ENCODE measurements around the gene GJB2.

The GJB2 gene

DNA sequence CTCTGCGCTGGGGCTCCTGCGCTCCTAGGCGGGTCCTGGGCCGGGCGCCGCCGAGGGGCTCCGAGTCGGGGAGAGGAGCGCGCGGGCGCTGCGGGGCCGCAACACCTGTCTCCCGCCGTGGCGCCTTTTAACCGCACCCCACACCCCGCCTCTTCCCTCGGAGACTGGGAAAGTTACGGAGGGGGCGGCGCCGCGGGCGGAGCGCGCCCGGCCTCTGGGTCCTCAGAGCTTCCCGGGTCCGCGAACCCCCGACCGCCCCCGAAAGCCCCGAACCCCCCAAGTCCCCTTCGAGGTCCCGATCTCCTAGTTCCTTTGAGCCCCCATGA is at the start of gene GJB2:
Gene GJB2, minus strand, starts transcription at position 103 of the 326 bp plus-strand sequence. CDS start 3,357 bp downstream, outside the sequence.
- no peak for DNase-seq (ENCODE audit: low read depth)

DNA sequence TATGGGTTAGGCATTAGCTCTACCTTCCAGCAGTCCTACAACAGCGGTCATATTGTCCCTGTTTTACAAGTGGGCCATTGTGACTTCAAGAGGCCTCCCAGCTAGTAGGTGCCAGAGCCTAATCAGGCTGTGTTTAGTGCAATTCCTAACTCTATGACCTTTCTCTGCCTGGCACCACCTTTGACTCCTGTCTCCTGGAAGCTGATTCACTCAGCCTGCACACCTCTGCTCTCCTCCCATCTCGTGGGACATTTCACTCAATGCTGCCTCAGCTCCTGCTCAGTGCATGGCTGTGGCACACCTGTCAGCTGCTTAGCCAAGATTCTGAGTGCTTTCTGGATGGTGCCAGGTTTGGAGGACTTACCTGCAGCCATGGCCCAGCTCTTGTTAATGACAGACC is 48.9 kb upstream of the GJB2 start:
- no peak for DNase-seq (ENCODE audit: low read depth)

DNA sequence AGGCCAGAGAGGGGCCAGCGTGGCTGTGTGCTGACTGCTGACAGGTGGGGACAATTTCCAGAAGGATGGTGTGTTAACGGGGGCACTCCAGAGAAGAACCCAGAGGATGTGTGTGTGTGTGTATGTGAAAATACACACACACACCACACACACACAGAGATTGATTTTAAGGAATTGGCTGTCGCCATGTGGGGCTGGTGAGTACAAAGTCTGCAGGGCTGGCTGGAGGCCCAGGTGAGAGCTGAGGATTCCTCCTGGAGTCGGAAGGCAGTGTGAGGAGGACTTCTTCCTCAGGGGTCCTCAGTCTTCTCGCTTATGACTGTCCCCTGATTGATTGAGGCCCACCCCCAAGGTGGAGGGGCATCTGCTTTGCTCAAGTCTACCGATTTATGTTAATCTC is 47.0 kb upstream of the GJB2 start:
- DNase-seq (ENCODE audit: low read depth), result no peak

DNA sequence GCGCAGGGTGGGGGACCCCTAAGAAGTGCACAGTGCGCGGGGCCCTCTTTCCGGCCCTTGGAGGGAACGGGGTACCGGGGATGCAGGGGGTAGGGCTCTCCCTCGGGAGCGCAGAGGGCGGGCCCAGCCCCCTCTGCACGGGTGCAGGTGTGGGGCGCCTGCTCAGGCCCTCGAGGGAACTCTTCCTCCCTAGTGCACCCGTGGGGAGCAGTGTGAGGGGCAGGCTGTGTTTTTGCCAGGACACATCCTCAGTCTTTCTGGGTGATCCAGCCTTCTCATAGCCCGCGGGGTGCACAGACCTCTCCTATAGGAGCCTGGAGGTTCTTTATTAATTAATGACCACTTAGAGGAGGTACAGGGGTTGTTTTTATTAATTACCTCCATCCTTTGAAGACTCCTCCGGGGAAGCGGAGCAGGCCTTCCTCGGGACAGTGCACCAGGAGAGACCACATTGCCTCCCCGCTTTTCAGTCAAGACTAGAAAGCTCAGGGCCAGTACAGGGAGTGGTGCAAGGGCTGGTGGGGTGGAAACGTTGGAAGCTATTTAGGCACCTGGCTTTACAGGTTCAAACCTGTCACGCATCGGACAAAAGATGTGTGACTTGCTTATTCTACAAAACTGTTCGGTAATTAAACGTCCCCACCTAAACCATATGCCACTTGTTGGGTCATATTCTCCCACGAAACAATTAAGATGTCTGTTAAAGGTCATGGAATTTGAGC is 40.0 kb upstream of the GJB2 start:
- no peak for DNase-seq (ENCODE audit: low read depth)

DNA sequence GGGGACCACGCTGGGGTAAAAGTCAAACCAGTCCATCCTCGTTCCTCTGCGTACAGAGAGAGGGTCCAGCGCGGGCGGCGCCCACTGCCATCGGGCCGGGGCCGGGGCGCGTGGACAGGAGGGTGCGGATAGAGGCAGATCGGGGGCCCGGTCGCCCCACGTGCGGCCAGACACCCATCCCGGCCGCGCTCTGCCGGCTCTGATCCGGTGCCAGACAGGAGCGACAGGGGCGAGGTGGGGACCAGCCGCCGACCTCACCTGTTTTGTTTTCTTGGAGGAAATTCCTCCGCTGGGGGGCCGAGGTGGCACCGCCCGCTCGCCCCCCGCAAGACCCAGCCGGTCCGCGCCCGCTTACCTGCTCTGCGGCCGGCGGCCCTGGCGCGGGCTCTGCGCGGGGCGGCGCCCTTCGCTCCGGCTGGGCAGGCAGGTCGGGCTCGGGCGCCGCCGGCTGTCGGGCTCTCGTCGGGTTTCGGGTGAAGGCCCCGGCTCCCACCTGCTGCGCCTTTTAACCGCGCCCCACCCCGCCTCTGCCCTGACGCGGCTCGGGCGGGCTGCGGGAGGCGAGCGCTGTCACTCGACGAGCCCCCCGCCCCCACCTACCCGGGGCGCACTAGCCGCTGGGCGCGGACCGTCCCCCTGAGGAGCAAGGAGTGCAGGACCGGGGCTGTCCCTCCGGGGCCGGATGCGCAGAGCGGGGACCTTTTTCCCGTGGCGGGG is 39.3 kb upstream of the GJB2 start, which contains the start of gene GJB6:
Gene GJB6, minus strand, starts transcription at position 481 of the 717 bp plus-strand sequence. CDS start 8,839 bp downstream, outside the sequence.
- DNase-seq (ENCODE audit: low read depth), result no peak

DNA sequence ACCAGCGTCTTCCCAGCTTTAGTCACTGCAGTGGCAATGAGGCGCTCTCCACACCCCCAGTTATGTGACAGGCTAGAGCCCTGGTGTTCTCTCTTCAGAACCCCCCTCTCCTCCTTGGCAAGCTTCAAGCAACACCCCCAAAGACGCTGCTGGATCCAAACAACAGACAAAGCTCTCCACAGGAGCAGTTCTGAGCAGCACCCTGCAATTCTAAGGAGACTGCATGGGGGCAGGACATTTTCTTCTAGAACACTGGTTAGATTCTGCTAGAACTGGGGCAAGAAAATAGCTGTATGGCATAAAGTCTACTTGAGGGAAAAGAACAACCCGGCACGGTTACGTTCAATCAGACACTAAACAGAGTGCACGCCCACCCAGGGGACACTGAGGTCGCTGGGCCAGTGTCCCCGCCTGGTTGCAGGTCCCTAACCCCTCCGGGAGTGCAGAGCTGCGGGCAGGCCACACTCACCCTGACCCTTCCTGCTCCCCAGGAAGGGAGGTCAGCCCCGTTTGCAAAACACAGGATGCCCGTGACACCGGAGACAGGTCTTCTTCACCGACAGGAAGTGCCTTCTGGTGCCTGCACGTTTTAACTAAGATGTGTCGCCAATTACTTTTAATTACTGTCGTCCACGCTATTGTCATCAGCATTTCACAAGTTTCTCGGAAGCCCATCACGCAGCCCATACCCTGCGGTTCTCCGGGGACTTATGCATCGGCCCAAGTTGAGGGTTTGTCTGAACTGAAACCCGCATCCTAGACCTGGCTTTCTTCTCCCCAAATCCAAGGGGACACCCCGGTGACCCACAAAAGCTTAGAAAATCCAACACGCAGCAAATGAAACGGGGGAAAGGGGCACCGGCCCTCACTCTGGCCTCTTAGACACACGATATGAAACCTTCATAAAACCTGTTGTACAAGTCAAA is 38.4 kb upstream of the GJB2 start:
- DNase-seq (ENCODE audit: low read depth), result no peak

DNA sequence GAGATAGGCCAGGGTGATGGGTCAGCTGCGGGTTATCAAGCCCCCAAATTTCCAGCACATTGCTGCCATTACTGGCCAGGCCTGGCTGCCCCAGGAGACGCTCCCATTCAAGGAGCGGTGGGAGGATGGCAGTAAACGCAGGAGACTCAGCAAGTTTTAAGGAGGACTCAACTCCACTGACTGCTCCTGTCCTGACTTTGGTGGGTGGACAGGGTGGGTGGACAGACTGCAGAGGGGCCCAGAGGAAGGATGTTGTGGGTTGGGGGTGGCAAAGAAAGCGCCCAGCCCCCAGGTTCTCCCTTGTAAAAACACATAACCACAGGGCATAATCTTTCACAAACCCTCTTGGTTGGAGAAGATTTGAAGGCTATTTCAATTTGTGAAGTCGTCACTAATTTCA is 35.0 kb upstream of the GJB2 start:
- no peak for DNase-seq (ENCODE audit: low read depth)

DNA sequence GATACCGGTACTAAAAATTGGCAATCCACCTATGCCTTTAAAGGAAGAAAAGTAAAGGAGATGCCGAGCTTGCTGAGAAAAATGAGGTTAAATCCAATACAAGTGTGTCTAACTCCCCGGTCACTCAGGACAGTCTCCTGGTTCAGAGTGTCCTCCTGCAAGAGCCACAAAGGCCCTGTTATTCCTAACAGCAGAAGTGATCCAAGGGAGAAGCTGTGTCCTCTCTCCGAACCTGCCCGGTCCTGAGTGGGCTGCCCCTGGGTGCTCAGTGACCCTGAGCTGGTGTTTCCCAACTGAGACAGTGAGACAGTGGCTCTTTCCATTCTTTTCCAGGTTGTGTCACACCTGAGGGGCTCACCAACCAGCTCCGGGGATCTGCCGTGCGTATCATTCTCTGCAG is 34.5 kb upstream of the GJB2 start:
- DNase-seq (ENCODE audit: low read depth), result no peak

DNA sequence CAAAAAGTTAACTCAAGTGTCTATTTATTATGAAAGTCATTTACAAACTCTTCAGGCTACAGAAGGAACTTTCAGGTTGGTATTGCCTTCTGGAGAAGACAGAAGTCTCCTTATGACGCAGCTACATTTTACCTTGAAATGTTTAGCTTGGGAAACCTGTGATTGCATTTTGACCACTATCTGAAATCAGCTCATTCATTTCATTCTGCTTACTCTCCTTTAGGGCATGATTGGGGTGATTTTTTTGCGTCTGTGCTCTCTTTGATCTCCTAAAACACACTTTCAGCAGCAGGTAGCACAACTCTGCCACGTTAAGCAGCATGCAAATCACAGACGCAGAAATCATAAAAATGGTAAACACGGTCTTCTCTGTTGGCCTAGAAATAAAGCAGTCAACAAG is 29.8 kb upstream of the GJB2 start:
- DNase-seq (ENCODE audit: low read depth), result no peak

DNA sequence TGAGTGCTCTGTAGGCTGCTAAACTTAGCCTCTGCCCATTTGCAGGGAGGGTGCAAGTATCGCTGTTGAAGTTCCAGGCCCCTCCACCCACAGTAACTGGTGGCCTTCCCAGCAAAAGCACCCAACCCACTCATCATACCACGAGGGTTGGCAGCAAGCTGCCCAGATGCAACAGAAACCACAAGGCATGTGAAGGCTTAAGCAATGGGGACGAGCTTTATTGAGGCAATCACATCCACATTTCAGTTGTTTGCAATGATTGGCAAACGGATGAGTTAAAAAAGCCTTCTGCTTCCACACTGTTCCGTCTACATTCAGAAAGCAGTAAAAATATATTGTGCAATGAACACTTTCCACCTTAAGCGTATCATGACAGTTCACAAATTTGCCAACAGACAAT is 29.0 kb upstream of the GJB2 start:
- no peak for DNase-seq (ENCODE audit: low read depth)

DNA sequence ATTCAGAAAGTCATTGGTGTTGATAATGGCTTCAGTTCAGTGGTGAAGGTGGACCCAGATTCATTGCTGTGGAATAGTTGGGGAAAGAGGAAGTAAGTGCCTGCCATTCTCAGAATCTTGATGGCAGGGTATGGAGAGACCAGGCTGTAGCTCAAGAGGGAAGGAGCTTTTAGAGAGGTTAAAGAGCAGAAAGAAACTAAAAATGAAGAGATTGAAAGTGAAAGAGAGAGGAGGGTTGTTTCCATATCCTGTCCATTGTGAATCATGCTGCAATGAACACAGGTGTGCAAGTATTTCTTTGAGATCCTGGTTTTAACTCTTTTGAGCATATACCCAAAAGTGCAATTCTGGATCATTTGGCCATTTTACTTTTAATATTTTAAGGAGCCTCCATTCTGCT is 26.8 kb upstream of the GJB2 start:
- no peak for DNase-seq (ENCODE audit: low read depth)

DNA sequence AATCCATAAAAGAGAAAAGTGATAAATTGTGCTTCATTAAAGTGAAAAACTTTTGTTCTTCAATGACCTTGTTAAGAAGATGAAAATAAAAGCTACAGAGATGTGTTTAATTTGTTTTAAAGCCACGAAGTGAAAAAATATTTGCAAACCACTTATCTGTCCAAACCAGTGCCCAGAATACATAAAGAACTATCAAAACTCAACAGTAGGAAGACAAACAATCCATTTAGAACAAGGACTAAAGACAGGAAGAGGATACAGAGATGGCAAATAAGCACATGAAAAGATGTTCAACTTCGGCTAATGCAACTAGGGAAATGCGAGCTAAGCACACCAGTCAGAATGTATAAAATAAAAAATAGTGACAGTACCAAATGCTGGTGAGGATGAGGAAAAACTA is 24.4 kb upstream of the GJB2 start:
- DNase-seq (ENCODE audit: low read depth), result no peak

DNA sequence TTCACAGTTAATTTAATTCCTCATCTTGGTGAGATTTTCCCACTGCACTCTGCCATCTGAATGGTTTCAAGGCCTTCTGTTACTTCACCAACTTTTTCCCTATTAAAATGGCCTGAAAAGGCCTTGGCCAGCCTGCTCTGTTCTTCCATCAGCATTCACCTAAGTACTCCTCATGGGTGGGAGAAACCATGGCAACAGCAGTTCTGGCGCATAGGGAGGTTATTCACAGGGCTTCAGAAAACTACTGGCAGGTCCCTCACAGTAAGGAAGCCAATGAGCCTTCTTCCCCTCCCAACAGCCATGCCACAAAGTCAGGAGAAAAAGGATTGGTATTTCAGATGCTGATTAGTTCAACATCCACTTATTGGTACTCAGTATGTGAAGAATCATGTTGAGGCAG is 17.2 kb upstream of the GJB2 start:
- DNase-seq (ENCODE audit: low read depth), result no peak

DNA sequence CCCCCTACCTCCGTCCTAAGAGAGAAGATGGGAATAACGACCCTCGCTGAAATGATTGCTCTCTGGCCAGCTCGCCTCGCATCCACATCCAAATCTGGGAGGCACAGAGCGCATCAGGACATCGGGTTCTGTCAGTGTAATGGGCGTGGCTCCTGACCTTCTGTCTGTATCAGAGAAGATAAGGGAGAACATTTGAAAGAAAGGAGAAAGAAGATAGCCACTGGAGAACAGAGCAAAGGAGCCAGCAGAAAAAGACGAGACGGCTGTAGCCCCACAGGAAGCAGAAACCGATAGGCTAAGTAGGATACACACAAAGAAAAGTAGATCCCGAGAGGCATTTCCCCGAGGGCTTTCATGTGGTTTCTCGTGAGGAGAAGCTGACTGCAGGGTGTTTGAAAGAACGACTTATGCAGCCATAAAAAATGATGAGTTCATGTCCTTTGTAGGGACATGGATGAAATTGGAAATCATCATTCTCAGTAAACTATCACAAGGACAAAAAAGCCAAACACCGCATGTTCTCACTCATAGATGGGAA is 14.0 kb upstream of the GJB2 start:
- DNase-seq (ENCODE audit: low read depth), result no peak

DNA sequence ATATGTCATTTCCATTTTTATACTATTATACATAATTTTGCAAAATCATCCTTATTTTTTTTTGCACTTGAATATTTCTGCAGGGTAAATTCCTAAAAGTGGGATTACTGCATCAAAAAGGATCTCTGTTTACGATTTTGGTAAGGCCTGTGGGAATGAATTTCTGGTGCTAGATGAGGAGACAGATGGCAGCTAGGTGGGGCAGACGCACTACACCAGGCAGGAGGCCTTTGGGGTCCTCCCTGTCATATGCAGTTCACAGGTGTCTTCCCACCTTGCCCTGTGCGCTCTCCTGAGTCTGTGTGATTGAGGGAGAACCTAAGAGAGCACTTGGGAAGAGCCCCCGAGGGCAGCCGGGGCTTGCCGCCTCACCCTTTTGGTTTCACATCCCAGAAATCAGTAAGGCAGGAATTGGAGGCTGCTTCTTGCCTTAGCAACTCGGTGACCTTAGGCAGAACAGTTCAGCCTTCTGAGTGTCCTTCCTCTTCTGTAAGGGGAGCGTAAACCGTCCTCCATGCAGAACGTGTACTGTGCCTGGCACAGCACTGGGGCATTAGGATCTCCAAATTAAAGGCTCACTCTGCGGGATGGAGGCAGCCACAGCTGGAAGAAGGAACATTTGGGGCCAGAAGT is 13.4 kb upstream of the GJB2 start:
- DNase-seq (ENCODE audit: low read depth), result no peak

DNA sequence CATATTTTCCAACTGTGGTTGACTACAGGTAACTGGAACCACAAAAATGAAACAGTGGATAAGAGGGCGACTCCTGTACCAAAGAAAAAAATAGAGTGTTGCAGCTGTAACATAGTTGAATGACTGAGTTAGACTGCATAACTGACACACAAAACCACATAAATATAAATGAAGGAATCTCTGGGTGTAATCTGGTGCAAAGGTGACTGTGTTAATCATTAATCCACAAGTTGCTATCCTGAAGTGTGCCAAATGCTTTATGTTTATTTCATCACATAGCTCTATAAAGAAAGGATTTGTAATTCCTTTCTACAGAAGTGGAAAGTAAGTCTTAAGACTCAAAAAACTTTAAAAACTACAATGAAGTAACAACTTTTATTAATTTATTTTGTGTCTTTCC is 6.0 kb upstream of the GJB2 start:
- no peak for DNase-seq (ENCODE audit: low read depth)

DNA sequence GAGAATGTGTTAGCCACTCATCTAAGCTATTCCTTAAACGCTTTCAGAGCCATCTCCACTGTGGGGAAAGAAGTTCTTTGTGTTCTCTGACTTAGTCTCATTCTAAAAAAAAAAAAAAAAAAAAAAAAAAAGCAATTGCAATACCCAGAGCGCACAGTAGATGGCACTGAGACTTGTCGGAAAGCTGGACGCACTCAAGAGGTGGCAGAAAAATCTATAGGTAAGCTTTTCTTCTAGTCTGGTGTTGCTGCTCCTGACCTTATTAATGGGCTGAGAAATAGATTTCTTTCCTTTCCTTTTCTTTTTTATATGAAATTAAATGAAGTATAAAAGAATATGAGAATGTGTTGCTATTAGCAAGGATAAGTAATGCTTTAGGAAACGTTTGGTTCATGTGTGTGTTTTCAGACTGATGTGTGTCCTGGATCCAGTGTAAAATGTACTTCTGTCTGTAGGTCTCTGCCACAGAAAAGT is 4.7 kb upstream of the GJB2 start:
- DNase-seq (ENCODE audit: low read depth), result peak; percentile 20

DNA sequence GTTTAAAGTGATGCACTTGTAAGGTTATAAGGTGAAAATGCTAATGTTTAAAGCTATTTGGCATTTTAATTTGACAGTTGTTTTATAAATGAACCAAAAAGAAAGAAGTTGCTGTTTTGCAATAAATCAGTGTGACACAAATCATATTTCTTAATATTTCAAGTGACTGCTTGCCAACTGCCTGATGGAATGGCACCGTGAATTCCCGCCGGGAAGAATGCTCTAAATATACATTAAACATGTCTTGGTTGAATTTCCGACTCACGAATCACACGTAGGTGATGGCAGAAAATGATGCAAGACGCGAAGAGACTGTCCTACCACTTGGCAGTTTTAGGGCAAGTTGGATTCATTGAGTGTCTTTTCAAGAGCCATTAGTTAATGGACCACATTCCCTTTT is 3.1 kb upstream of the GJB2 start:
- no peak for DNase-seq (ENCODE audit: low read depth)

DNA sequence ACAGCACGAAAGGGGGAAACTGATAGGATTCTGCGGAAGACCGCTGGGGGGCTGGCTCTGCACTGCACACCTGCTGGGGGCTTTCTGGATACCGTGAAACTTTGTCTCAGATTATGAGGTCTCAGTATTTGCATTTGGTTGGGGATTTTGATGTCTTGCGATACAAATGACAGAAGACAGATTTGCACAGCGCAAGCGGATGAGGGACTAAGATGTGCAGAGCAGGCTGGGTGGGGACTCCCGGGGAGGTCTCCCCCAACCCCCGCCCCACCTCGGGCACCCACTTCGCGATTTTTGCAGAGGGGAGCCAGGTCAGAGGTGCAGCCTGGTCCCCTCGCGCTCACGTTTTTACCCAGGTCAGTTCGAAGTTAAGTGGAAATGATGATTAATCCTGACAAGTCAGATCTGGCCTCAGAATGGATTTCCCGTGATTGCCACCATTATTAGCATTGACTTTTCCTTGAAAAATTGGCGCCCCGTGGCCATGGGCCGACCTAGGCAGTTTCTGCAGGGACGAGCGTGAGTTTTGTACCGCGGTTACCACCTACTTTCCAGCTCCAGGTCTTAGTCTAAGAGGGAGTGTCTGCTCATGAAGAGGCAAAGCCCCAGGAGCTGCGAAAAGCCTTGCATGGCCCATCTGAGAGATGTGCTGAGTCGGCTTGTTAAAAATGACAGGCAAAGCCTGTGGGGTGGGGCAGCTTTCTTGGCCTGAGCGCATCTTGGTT is 1.3 kb upstream of the GJB2 start:
- no peak for DNase-seq (ENCODE audit: low read depth)

DNA sequence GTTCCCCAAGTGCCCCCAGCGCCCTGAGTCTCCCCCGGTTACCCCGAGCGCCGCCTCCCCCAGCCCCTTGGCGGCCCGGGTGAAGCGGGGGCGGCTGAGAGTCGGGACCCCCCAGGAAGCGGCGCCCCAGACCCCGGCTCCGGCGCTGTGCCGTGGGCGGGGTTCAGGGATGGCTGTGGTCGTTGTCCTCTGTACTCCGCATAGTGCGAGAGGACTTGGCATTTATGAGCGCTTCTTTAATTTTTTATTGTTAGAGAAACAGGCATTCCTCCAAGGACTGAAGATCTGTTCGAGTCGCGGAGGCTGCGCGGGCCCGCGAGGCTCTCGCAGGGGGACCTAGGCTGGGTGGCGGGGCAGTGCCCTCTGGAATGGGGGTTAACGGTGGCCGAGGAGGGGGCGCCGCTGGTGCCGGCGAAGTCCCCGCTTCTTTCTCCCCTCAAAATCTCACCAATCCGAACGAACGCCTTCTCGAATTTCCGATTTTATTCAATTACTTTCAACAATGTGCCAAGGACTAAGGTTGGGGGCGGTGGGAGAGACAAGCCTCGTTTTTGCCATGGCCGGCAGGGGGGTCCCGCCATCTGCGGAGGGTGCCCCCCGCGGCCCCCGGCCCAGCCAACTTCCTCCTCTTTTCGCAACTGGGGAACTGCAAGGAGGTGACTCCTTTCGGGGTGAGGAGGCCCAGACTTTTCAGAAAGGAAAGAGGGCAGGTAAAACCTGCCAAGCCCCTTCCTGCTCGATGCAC is 596 bp upstream of the GJB2 start:
- DNase-seq (ENCODE audit: low read depth), result no peak

Data from stimulated activated CD8-positive, alpha-beta memory T cell treated with anti-CD3 and anti-CD28 coated beads, Interleukin-12 subunit alpha, Interleukin-12 subunit beta, amount 100 ng/mL, for 1 hour (primary cell).